Measurements from ENCODE around the gene NELL2. TPM values are rescaled to one million over a fixed set of nuclear protein-coding genes. Genes with fewer than 3 reads are reported as not detected.
"Not testable (repeated sequence)": the region's sequence is repeated elsewhere in the genome, so short reads cannot be mapped to it uniquely, and the experiment has no call there.

Gene NELL2
- total RNA-seq, 1 experiment from 2014 or later, result 0.21 TPM

DNA sequence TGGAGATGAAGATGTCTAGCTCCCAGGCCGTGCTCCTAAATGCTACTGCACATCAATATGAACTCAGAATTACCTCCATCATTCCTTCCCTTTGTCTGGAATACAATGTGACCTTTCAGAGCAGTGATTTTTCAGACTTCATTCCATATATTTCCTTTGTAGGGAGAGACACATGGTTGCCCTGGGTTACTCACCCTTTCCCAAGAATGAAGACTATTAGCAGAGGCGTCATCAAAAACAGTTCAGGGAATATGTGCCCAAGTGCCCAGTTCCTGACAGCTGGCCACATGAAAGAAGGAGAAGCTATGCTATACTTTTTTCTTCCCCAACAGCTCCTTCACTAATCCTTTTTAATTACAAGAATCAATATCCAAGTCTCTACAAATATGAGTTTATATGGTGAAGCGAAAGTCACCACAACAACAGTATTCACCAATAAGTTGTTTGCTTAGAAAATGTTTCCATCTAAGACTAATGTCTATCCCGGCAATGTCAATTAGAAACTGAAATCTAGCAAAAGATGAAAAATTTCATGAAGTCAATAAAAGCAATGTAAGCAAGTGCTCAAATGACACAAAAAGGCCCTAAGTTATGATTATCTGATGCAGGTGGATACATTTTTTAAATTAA is 17.8 kb downstream of the NELL2 start:
- no peak for DNase-seq (ENCODE audit: low read depth, low spot score)
- in situ Hi-C loops (cut with HindIII; ENCODE audit: low pct_unique_long_range_greater_than_20kb, low sequenced_read_pairs), result no loop called here

DNA sequence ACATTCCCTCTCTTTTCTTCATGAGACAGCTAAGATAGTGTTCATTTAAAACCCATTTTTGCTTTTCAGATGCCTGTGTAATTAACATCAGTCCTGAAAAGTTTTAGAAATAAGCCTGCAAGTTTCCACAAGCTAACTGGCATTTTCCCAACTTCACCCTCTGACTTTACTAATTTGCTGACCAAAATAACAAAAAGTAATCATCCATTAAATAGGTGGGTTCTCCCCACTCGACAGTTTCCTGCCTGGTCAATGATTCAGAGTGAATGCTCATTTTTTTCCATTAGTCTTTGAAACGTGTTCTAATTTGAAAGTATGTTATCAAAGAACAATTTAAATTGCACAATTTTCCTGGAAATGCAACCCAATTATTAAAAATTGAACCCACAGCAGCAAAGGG is 23.6 kb downstream of the NELL2 start:
- DNase-seq (ENCODE audit: low read depth, low spot score), result no peak
- in situ Hi-C loops (cut with HindIII; ENCODE audit: low pct_unique_long_range_greater_than_20kb, low sequenced_read_pairs), result no loop called here

GRCh38 chr12:44851586-44851985 is 24.5 kb downstream of the NELL2 start:
- in situ Hi-C loops (cut with HindIII; ENCODE audit: low pct_unique_long_range_greater_than_20kb, low sequenced_read_pairs), result no loop called here
- no peak for DNase-seq (ENCODE audit: low read depth, low spot score)

DNA sequence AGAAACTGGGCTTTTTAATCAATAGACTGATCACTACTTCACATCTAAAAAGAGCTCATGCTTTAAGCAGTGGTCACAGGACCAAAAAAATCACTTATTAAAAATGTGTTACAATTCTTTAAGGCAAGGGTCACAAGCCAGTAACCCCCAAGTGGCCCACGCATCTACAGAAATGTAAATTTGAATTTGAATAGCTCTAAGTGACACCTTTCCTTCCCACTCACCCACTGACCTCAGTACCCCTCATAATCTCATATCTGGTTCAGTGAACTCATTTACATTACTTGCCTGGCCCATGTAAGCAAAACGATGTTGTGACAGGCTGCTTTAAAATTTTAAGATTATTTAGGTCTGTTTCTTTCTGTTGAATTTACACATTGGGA is 27.4 kb downstream of the NELL2 start:
- in situ Hi-C loops (cut with HindIII; ENCODE audit: low pct_unique_long_range_greater_than_20kb, low sequenced_read_pairs), result no loop called here

GRCh38 chr12:44847888-44848702 is 28.0 kb downstream of the NELL2 start:
- no peak for DNase-seq (ENCODE audit: low read depth, low spot score)
- in situ Hi-C loops (cut with HindIII; ENCODE audit: low pct_unique_long_range_greater_than_20kb, low sequenced_read_pairs), result no loop called here

More for the DNA sequence above, 27.4 kb downstream of the NELL2 start:
- DNase-seq (ENCODE audit: low read depth, low spot score), result no peak

GRCh38 chr12:44847403-44847802 is 28.7 kb downstream of the NELL2 start:
- in situ Hi-C loops (cut with HindIII; ENCODE audit: low pct_unique_long_range_greater_than_20kb, low sequenced_read_pairs), result no loop called here
- DNase-seq (ENCODE audit: low read depth, low spot score), result no peak

- in situ Hi-C loops (cut with HindIII; ENCODE audit: low pct_unique_long_range_greater_than_20kb, low sequenced_read_pairs), result no loop called here
- no peak for DNase-seq (ENCODE audit: low read depth, low spot score)
Observed at GRCh38 chr12:44846826-44847225, 29.3 kb downstream of the NELL2 start.

GRCh38 chr12:44842669-44843068 is 33.4 kb downstream of the NELL2 start:
- DNase-seq (ENCODE audit: low read depth, low spot score), result no peak
- in situ Hi-C loops (cut with HindIII; ENCODE audit: low pct_unique_long_range_greater_than_20kb, low sequenced_read_pairs), result no loop called here

- no peak for DNase-seq (ENCODE audit: low read depth, low spot score)
- in situ Hi-C loops (cut with HindIII; ENCODE audit: low pct_unique_long_range_greater_than_20kb, low sequenced_read_pairs), result no loop called here
Observed at GRCh38 chr12:44839785-44840184, 36.3 kb downstream of the NELL2 start.

- DNase-seq (ENCODE audit: low read depth, low spot score), result no peak
- in situ Hi-C loops (cut with HindIII; ENCODE audit: low pct_unique_long_range_greater_than_20kb, low sequenced_read_pairs), result no loop called here
Observed at GRCh38 chr12:44837114-44837755, 38.9 kb downstream of the NELL2 start.

DNA sequence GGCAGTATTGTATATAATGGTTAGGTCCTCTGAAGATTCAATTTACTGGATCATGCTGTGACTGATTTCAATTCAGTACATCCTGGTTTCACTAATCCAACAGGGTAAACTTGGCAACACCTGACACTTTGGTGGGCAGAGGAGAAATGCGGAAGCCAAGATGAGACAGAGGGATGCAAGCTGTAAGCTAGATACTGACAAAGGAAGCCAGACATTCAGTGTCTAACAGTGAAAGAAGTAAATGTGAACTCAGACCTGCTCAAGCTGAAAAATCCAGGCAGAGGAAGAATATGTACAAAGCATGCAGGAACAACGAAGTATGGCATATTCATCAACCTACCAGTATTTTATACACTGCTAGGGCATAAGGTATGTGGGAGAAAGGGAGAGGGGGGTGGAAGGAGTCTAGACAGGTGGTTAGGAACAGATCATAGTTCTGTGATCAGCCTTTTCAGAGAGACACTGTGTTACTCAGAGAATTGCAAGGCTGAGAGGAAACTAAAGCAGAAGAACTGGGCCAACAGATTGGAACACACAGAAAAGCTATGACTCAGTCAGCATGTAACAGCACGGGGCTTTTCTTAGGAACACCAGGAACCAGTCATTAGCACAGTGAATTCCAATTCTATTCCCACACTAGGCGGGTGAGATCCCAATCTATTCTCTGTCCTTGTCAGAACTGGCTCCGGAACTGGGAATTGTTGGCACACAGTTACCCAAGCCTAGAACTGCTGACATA is 40.3 kb downstream of the NELL2 start:
- in situ Hi-C loops (cut with HindIII; ENCODE audit: low pct_unique_long_range_greater_than_20kb, low sequenced_read_pairs), result no loop called here
- peak; percentile 41 for DNase-seq (ENCODE audit: low read depth, low spot score)

- DNase-seq (ENCODE audit: low read depth, low spot score); in situ Hi-C loops (cut with HindIII; ENCODE audit: low pct_unique_long_range_greater_than_20kb, low sequenced_read_pairs): not testable (repeated sequence)
Observed at GRCh38 chr12:44834996-44835395, 41.1 kb downstream of the NELL2 start.

DNA sequence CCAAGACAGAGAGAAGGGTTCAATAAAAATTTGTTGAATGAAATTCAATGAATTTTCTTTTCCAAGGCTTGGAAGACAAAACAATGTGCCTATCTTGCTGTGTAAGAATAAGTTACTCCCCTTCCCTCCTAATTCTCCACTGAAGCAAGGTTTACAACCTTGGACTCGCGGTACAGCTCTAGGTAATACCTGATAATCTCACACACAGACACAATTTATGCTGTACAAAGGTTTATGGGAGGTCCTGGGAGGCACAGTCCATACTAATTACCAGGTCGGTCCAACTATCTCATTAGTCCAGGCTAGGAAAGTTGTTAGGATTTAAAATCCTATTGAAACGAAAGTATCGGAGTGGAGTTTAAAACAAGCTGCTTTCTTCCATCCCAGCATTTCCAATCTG is 42.6 kb downstream of the NELL2 start:
- in situ Hi-C loops (cut with HindIII; ENCODE audit: low pct_unique_long_range_greater_than_20kb, low sequenced_read_pairs), result no loop called here
- DNase-seq (ENCODE audit: low read depth, low spot score), result no peak

DNA sequence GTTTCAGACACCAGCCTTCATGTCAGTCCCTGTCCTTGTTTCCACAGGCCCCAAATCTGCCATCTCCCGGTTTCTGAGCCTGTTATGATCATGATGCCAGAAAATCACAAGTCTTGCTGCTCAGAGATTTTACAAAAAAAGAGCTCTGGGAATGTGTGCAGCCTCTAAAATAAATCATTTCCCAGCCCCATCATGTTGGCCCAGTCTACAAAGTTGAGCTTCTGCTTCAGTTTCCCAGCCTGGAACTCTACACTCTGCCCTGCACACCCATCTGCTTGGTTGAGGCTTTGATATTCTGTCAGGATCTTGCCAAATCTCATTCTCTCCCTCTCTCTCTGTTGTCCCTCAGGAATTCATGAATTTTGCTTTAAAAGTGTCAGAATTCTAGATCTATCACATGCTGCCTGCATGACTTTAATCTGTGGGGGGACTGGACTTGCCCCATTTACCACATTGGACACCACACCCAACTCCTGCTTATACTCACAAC is 45.5 kb downstream of the NELL2 start:
- in situ Hi-C loops (cut with HindIII; ENCODE audit: low pct_unique_long_range_greater_than_20kb, low sequenced_read_pairs), result no loop called here
- no peak for DNase-seq (ENCODE audit: low read depth, low spot score)

- in situ Hi-C loops (cut with HindIII; ENCODE audit: low pct_unique_long_range_greater_than_20kb, low sequenced_read_pairs), result no loop called here
- no peak for DNase-seq (ENCODE audit: low read depth, low spot score)
Observed at GRCh38 chr12:44829045-44829444, 47.1 kb downstream of the NELL2 start.

DNA sequence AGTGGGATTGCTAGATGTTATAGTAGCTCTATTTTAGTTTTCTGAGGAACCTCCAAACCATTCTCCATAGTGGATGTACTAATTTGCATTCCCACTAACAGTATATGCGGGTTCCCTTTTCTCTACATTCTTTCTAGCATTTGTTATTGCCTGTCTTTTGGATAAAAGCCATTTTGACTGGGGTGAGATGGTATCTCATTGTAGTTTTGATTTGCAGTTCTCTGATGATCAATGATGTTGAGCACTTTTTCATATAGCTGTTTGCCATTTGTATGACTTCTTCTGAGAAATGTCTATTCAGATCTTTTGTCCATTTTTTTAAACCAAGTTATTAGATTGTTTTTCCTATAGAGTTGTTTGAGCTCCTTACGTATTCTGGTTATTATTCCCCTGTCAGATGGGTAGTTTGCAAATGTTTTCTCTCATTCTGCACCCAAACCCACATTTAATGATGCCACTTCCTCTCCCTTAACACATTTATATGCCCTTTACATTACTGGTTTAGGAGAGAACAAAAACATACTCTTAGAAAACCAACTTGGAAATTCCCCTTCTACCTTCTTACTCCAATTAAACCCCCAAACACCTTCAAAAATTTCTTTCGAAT is 48.2 kb downstream of the NELL2 start:
- DNase-seq (ENCODE audit: low read depth, low spot score), result no peak
- in situ Hi-C loops (cut with HindIII; ENCODE audit: low pct_unique_long_range_greater_than_20kb, low sequenced_read_pairs), result no loop called here

GRCh38 chr12:44821702-44822101 is 54.4 kb downstream of the NELL2 start:
- DNase-seq (ENCODE audit: low read depth, low spot score); in situ Hi-C loops (cut with HindIII; ENCODE audit: low pct_unique_long_range_greater_than_20kb, low sequenced_read_pairs): not testable (repeated sequence)

DNA sequence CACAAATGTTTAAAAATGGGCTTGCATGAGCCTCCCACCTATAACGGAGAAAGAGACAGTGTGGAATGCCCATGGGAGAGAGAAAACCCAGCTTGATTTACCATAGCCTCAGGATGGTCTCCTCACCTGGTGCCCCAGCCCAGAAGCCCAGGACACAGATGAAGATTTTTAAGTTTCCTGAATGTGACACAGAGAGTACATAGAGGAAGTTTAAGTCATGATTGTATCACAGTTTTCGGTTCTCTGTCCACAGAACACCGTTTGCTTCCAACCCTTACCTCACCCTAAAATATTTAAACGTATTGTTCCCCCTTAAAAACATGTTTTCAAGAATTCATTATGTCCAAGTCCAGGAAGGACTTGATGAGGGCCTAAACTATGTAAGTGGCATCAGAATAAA is 56.2 kb downstream of the NELL2 start:
- no peak for DNase-seq (ENCODE audit: low read depth, low spot score)

More for the DNA sequence above, 56.2 kb downstream of the NELL2 start:
- in situ Hi-C loops (cut with HindIII; ENCODE audit: low pct_unique_long_range_greater_than_20kb, low sequenced_read_pairs), result no loop called here
